IMR-90 (cell line): ENCODE measurements around the gene NOXA1. TPM values are rescaled to one million over a fixed set of nuclear protein-coding genes. Genes with fewer than 3 reads are reported as not detected.

ENCODE experiments used
- ATAC-seq: fragments of 200-7000 bp; cut with Tn5 transposase; 2 replicates; pipeline ENCODE4 v1.9.1; 2020; ENCODE audit warnings: low read depth, mild to moderate bottlenecking, moderate library complexity
- BruUV-seq: library from RNA; stranded (reverse); fragments of 400-500 nt; replicated peaks from 2 replicates; lab custom pipeline; 2021; lab: Mats Ljungman, UMichigan
- CTCF ChIA-PET: fragments of 300-600 bp; formaldehyde crosslinking; extraction: SDS; loops from one replicate; lab custom pipeline; 2021; ENCODE audit warnings: antibody characterized with exemption; lab: Yijun Ruan, JAX
- POLR2A ChIA-PET: fragments of 300-600 bp; sonication (Branson Sonifier 250); formaldehyde crosslinking; loops from one replicate; lab custom pipeline; 2022; ENCODE audit warnings: antibody characterized with exemption; ENCODE audit not compliant: unreplicated experiment; lab: Charles Lee
- DNase-seq: peaks from one replicate; pipeline ENCODE4 v3.0.0; 2013
- H2AFZ ChIP-seq: replicated peaks from 2 replicates; pipeline ENCODE3; 2013; ENCODE audit warnings: low read length, mild to moderate bottlenecking; ENCODE audit not compliant: poor library complexity
- H2AK5ac ChIP-seq: 2 replicates; pipeline ENCODE4 v1.6.1; 2013; ENCODE audit warnings: low read depth, low read length, inconsistent platforms
- H2AK9ac ChIP-seq: replicated peaks from 2 replicates; pipeline ENCODE3; 2013; ENCODE audit warnings: mild to moderate bottlenecking, low read depth, low read length, moderate library complexity; ENCODE audit not compliant: poor library complexity
- H2BK120ac ChIP-seq: 2 replicates; pipeline ENCODE4 v1.6.1; 2013; ENCODE audit warnings: low read depth, low read length, inconsistent platforms
- H2BK15ac ChIP-seq: 3 replicates; pipeline ENCODE4 v1.6.1; 2013; ENCODE audit warnings: low read depth, low read length, inconsistent platforms
- H2BK20ac ChIP-seq: 2 replicates; pipeline ENCODE4 v1.6.1; 2013; ENCODE audit warnings: low read depth, mild to moderate bottlenecking, inconsistent platforms, low read length, moderate library complexity
- H2BK5ac ChIP-seq: 2 replicates; pipeline ENCODE4 v1.6.1; 2013; ENCODE audit warnings: mild to moderate bottlenecking, low read depth, low read length, inconsistent platforms; ENCODE audit not compliant: poor library complexity, severe bottlenecking
- H3K14ac ChIP-seq: replicated peaks from 2 replicates; pipeline ENCODE4 v1.6.1; 2013; ENCODE audit warnings: low read depth, low read length, inconsistent platforms
- H3K18ac ChIP-seq: 2 replicates; pipeline ENCODE4 v1.6.1; 2013; ENCODE audit warnings: low read depth, low read length, control low read depth
- H3K23ac ChIP-seq: 2 replicates; pipeline ENCODE4 v1.6.1; 2013; ENCODE audit warnings: low read depth, low read length, inconsistent platforms
- H3K27ac ChIP-seq: 2 replicates; pipeline ENCODE4 v1.5.1; 2013; ENCODE audit warnings: mild to moderate bottlenecking, control low read depth, low read length; ENCODE audit not compliant: insufficient read depth
- H3K27me3 ChIP-seq: 2 replicates; pipeline ENCODE4 v1.6.1; 2013; ENCODE audit warnings: low read length; ENCODE audit not compliant: control insufficient read depth, insufficient read depth
- H3K36me3 ChIP-seq: 2 replicates; pipeline ENCODE4 v1.6.1; 2013; ENCODE audit warnings: low read length, mixed read lengths; ENCODE audit not compliant: control insufficient read depth, insufficient read depth
- H3K4ac ChIP-seq: 2 replicates; pipeline ENCODE4 v1.6.1; 2013; ENCODE audit warnings: low read depth, low read length, inconsistent platforms
- H3K4me1 ChIP-seq: 2 replicates; pipeline ENCODE4 v1.6.1; 2013; ENCODE audit warnings: low read length, mixed read lengths; ENCODE audit not compliant: control insufficient read depth, insufficient read depth
- H3K4me2 ChIP-seq: 2 replicates; pipeline ENCODE4 v1.6.1; 2013; ENCODE audit warnings: low read depth, mild to moderate bottlenecking, control low read depth, low read length, moderate library complexity
- H3K4me3 ChIP-seq: 2 replicates; pipeline ENCODE4 v1.5.1; 2013; ENCODE audit warnings: low read depth, mild to moderate bottlenecking, control low read depth, low read length, moderate library complexity; ENCODE audit not compliant: insufficient read depth
- H3K56ac ChIP-seq: 2 replicates; pipeline ENCODE4 v1.6.1; 2013; ENCODE audit warnings: low read length, inconsistent platforms; ENCODE audit not compliant: insufficient read depth; ENCODE audit errors: extremely low read depth
- H3K79me1 ChIP-seq, 2 experiments: 2 replicates each; pipeline ENCODE4 v1.6.1; 2013; ENCODE audit warnings: low read length in 2 of 2, inconsistent platforms in 1 of 2, low read depth in 1 of 2
- H3K9ac ChIP-seq: 2 replicates; pipeline ENCODE4 v1.6.1; 2013; ENCODE audit warnings: low read depth, low read length, control low read depth
- H3K9me1 ChIP-seq: 2 replicates; pipeline ENCODE4 v1.6.1; 2013; ENCODE audit warnings: low read length, inconsistent platforms; ENCODE audit not compliant: insufficient read depth
- H3K9me3 ChIP-seq: 2 replicates; pipeline ENCODE4 v1.6.1; 2013; ENCODE audit warnings: low read length; ENCODE audit not compliant: control insufficient read depth, insufficient read depth
- H4K20me1 ChIP-seq: 2 replicates; pipeline ENCODE4 v1.6.1; 2013; ENCODE audit warnings: low read length, inconsistent platforms; ENCODE audit not compliant: insufficient read depth
- H4K5ac ChIP-seq: 2 replicates; pipeline ENCODE4 v1.6.1; 2013; ENCODE audit warnings: mild to moderate bottlenecking, low read depth, low read length, control low read depth
- H4K8ac ChIP-seq, 2 experiments: 2 replicates each; pipeline ENCODE4 v1.6.1; 2013; ENCODE audit warnings: low read depth in 2 of 2, low read length in 2 of 2, control low read depth in 1 of 2, inconsistent platforms in 1 of 2
- H4K91ac ChIP-seq: 2 replicates; pipeline ENCODE4 v1.6.1; 2013; ENCODE audit warnings: low read depth, low read length, inconsistent platforms; ENCODE audit not compliant: insufficient read depth
- BHLHE40 ChIP-seq: fragments of 150-350 bp; IDR thresholded peaks from 2 replicates; pipeline ENCODE4 v1.6.1; 2016; ENCODE audit warnings: mild to moderate bottlenecking, low read depth, low read length
- CEBPB ChIP-seq: IDR thresholded peaks from 2 replicates; pipeline ENCODE4 v1.6.1; 2012; ENCODE audit warnings: low read depth, low read length, improper control_type of control experiment
- CHD1 ChIP-seq: IDR thresholded peaks from 2 replicates; pipeline ENCODE4 v1.6.1; 2012; ENCODE audit warnings: low read depth, low read length, improper control_type of control experiment
- FOS ChIP-seq: fragments of 150-350 bp; IDR thresholded peaks from 2 replicates; pipeline ENCODE4 v1.6.1; 2016; ENCODE audit warnings: low read depth, low read length
- MAFK ChIP-seq: IDR thresholded peaks from 2 replicates; pipeline ENCODE4 v1.6.1; 2012; ENCODE audit warnings: low read depth, low read length, improper control_type of control experiment
- MAZ ChIP-seq: IDR thresholded peaks from 2 replicates; pipeline ENCODE4 v1.6.1; 2012; ENCODE audit warnings: low read depth, mild to moderate bottlenecking, low read length, improper control_type of control experiment, moderate library complexity, borderline replicate concordance
- MXI1 ChIP-seq: IDR thresholded peaks from 2 replicates; pipeline ENCODE4 v1.6.1; 2012; ENCODE audit warnings: low read depth, mild to moderate bottlenecking, low read length, moderate library complexity, borderline replicate concordance
- POLR2A ChIP-seq: IDR thresholded peaks from 2 replicates; pipeline ENCODE4 v1.6.1; 2012; ENCODE audit warnings: mild to moderate bottlenecking, low read depth, low read length
- RAD21 ChIP-seq: IDR thresholded peaks from 2 replicates; pipeline ENCODE4 v1.6.1; 2012; ENCODE audit warnings: low read length, improper control_type of control experiment
- RCOR1 ChIP-seq: IDR thresholded peaks from 2 replicates; pipeline ENCODE4 v1.6.1; 2012; ENCODE audit warnings: mild to moderate bottlenecking, low read length, improper control_type of control experiment; ENCODE audit not compliant: insufficient replicate concordance
- RFX5 ChIP-seq: IDR thresholded peaks from 2 replicates; pipeline ENCODE4 v1.8.0; 2012; ENCODE audit warnings: low read depth, mild to moderate bottlenecking, low read length, moderate library complexity
- SMC3 ChIP-seq: fragments of 150-350 bp; IDR thresholded peaks from 2 replicates; pipeline ENCODE4 v1.6.1; 2016; ENCODE audit warnings: low read depth, mild to moderate bottlenecking, antibody characterized with exemption, low read length, moderate library complexity
- WGBS, 2 experiments: methylation state at CpG; one replicate each; pipeline versions ENCODE4 v1.1.5 to v1.1.7; 2013; ENCODE audit warnings: missing lambda C conversion rate in 2 of 2; ENCODE audit not compliant: insufficient read length in 1 of 2; ENCODE audit errors: extremely low coverage in 2 of 2; 5-methylcytosine and 5-hydroxymethylcytosine counted together
- dilution Hi-C: fragments of 300-500 bp; cut with HindIII; formaldehyde crosslinking; loops from one replicate; pipeline ENCODE4 v1.14.3; 2018; ENCODE audit warnings: low sequenced_read_pairs; ENCODE audit not compliant: unreplicated experiment
- in situ Hi-C: fragments of 300-500 bp; cut with MboI; formaldehyde crosslinking; loops from 3 replicates; pipeline ENCODE4 v1.14.3; 2019; ENCODE audit warnings: low sequenced_read_pairs, inconsistent platforms, mixed read lengths
- intact Hi-C: fragments of 100-400 bp; cut with micrococcal nuclease; formaldehyde crosslinking; loops from 2 replicates; pipeline ENCODE4 v1.10.0; 2022
- polyA plus RNA-seq, 3 experiments: library from polyadenylated mRNA; depleted of rRNA; stranded (reverse); fragments of >200 nt; gene quantifications; 2 replicates each; pipeline ENCODE4 v1.2.3, GENCODE V29; 2012; ENCODE audit warnings: low replicate concordance in 1 of 3
- total RNA-seq: library from RNA; depleted of rRNA; stranded (reverse); fragments of >200 nt; gene quantifications from 2 replicates; pipeline ENCODE4 v1.2.3, GENCODE V29; 2012
- TF ChIP-seq, protein P1 (sequence below): fragments of 150-350 bp; IDR thresholded peaks from 2 replicates; pipeline ENCODE4 v1.6.1; 2016; ENCODE audit warnings: low read depth, mild to moderate bottlenecking, low read length, moderate library complexity, borderline replicate concordance
- TF ChIP-seq, protein P2 (sequence below): conservative IDR thresholded peaks from 2 replicates; pipeline ENCODE4 v1.5.1; 2012; ENCODE audit warnings: mild to moderate bottlenecking, low read depth, low read length, improper control_type of control experiment
- TF ChIP-seq, protein P3 (sequence below): fragments of 150-350 bp; IDR thresholded peaks from 2 replicates; pipeline ENCODE4 v1.6.1; 2017; ENCODE audit warnings: mild to moderate bottlenecking, antibody characterized with exemption, low read length, low read depth

NOXA1 gene
- total and polyA plus RNA-seq, 2 of the 4 experiments (the other 2 are of a cell fraction), result 0.17 TPM; not detected in 1

DNA sequence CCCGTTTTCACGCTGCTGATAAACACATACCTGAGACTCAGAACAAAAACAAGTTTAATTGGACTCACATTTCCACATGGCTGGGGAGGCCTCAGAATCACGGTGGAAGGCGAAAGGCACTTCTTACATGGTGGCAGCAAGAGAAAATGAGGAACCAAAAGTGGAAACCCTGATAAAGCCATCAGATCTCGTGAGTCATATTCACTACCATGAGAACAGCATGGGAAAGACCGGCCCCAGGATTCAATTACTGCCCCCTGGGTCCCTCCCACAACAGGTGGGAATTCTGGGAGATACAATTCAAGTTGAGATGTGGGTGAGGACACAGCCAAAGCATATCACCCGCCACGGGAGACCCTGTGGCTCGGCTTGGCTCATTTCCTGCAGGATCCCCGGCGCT lies 20.4 kb upstream of the NOXA1 start:
- H2AK5ac ChIP-seq, result no peak overlapping the region
- no peak overlapping the region for H3K23ac ChIP-seq
- H4K20me1 ChIP-seq, result no peaks in the 10 kb centered on the region
- no peak overlapping the region for H2AFZ ChIP-seq
- H4K91ac ChIP-seq, result no peak overlapping the region
- no peak for DNase-seq
- intact Hi-C loops, result no loop called here
- H3K4ac ChIP-seq, result no peak overlapping the region
- no peak overlapping the region for H3K27ac ChIP-seq
- no peaks in the 10 kb centered on the region for H3K36me3 ChIP-seq
- H2BK20ac ChIP-seq, result no peak overlapping the region
- dilution Hi-C loops, result no loop called here
- H3K27me3 ChIP-seq, result no peaks in the 10 kb centered on the region
- H3K4me3 ChIP-seq, result no peak overlapping the region
- H3K4me1 ChIP-seq, result peaks cover 5% of the 10 kb centered on the region; the same call in 1 of the 2 replicates
- 0 out of 2 replicates have a peak, but pooled peaks cover 3% of the 10 kb centered on the region for H3K9me1 ChIP-seq
- no peak overlapping the region for H3K18ac ChIP-seq
- no peak overlapping the region for H3K56ac ChIP-seq
- no peak overlapping the region for H4K5ac ChIP-seq
- ChIA-PET CTCF (no interaction called here), POLR2A (no interaction called here)
- H3K9ac ChIP-seq, result no peak overlapping the region
- no peaks in the 10 kb centered on the region for H3K9me3 ChIP-seq
- no peak overlapping the region for H2BK5ac ChIP-seq
- H4K8ac ChIP-seq, result no peak overlapping the region
- no peak overlapping the region for H2BK120ac ChIP-seq
- BruUV-seq, result no TSS peak
- no peak overlapping the region for H2AK9ac ChIP-seq
- no peak overlapping the region for H3K4me2 ChIP-seq
- no peak overlapping the region for H3K14ac ChIP-seq
- TF ChIP-seq MXI1, result no peak
- TF ChIP-seq MAFK, result no peak
- no peak for TF ChIP-seq SMC3
- TF ChIP-seq POLR2A, result no peak
- TF ChIP-seq RCOR1, result no peak
- TF ChIP-seq RAD21, result no peak
- TF ChIP-seq CHD1, result no peak
- no peak for TF ChIP-seq BHLHE40
- no peak for TF ChIP-seq RFX5
- TF ChIP-seq CEBPB, result no peak
- TF ChIP-seq, protein P1, sequence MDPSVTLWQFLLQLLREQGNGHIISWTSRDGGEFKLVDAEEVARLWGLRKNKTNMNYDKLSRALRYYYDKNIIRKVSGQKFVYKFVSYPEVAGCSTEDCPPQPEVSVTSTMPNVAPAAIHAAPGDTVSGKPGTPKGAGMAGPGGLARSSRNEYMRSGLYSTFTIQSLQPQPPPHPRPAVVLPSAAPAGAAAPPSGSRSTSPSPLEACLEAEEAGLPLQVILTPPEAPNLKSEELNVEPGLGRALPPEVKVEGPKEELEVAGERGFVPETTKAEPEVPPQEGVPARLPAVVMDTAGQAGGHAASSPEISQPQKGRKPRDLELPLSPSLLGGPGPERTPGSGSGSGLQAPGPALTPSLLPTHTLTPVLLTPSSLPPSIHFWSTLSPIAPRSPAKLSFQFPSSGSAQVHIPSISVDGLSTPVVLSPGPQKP, result no peak
- TF ChIP-seq, protein P2, sequence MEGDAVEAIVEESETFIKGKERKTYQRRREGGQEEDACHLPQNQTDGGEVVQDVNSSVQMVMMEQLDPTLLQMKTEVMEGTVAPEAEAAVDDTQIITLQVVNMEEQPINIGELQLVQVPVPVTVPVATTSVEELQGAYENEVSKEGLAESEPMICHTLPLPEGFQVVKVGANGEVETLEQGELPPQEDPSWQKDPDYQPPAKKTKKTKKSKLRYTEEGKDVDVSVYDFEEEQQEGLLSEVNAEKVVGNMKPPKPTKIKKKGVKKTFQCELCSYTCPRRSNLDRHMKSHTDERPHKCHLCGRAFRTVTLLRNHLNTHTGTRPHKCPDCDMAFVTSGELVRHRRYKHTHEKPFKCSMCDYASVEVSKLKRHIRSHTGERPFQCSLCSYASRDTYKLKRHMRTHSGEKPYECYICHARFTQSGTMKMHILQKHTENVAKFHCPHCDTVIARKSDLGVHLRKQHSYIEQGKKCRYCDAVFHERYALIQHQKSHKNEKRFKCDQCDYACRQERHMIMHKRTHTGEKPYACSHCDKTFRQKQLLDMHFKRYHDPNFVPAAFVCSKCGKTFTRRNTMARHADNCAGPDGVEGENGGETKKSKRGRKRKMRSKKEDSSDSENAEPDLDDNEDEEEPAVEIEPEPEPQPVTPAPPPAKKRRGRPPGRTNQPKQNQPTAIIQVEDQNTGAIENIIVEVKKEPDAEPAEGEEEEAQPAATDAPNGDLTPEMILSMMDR, result no peak
- TF ChIP-seq FOS, result no peak
- TF ChIP-seq, protein P3, sequence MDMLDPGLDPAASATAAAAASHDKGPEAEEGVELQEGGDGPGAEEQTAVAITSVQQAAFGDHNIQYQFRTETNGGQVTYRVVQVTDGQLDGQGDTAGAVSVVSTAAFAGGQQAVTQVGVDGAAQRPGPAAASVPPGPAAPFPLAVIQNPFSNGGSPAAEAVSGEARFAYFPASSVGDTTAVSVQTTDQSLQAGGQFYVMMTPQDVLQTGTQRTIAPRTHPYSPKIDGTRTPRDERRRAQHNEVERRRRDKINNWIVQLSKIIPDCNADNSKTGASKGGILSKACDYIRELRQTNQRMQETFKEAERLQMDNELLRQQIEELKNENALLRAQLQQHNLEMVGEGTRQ, result no peak
- TF ChIP-seq MAZ, result no peak
- in situ Hi-C loops, result loop anchor here (5.0 kb wide), 1 partner anchor 110 kb away; no protein-coding TSS in a partner anchor
- H2BK15ac ChIP-seq, result no peak overlapping the region
- 100% methylated on average over 2 of the region's 11 CpGs; no CpG with 5 or more reads in 1 of the 2 experiments for WGBS, 2 experiments
- H3K79me1 ChIP-seq, result no peaks in the 10 kb centered on the region; a peak in 1 of 4 replicates
- ATAC-seq, result no peak
